Caco-2 (cell line): ENCODE data around the gene CEND1. TPM values are rescaled to one million over a fixed set of nuclear protein-coding genes. Genes with fewer than 3 reads are reported as not detected.
A peak's percentile ranks its signal among the peaks of the same experiment; 100 is the strongest.

ENCODE experiments used
- BruUV-seq: library from RNA; stranded (reverse); fragments of 400-500 nt; replicated peaks from 2 replicates; lab custom pipeline; 2021; lab: Mats Ljungman, UMichigan
- CTCF ChIA-PET: fragments of 300-600 bp; sonication (Branson Sonifier 250); formaldehyde crosslinking; loops from one replicate; lab custom pipeline; 2022; ENCODE audit warnings: antibody characterized with exemption; lab: Charles Lee
- POLR2A ChIA-PET: fragments of 300-600 bp; sonication (Branson Sonifier 250); formaldehyde crosslinking; loops from one replicate; lab custom pipeline; 2022; ENCODE audit warnings: antibody characterized with exemption; lab: Charles Lee
- DNase-seq, 2 experiments: peaks; one replicate each; pipeline versions ENCODE4 v3.0.0 to v3.0.0-alpha.2; 2020 to 2022
- H3K27me3 ChIP-seq: replicated peaks from 2 replicates; pipeline ENCODE4 v1.6.0; 2011; ENCODE audit warnings: low read length; ENCODE audit not compliant: control insufficient read depth, insufficient read depth
- H3K36me3 ChIP-seq: 2 replicates; pipeline ENCODE4 v1.5.1; 2011; ENCODE audit warnings: low read length; ENCODE audit not compliant: control insufficient read depth, insufficient read depth
- H3K4me1 ChIP-seq: fragments of 250-450 bp; sonication (Bioruptor Pico); 2 replicates; pipeline ENCODE4 v1.5.1; 2020; ENCODE audit warnings: mild to moderate bottlenecking
- H3K4me3 ChIP-seq: 2 replicates; pipeline ENCODE4 v1.5.1; 2011; ENCODE audit warnings: low read depth, mild to moderate bottlenecking, control low read depth, low read length
- H3K9me3 ChIP-seq: fragments of 250-450 bp; sonication (Bioruptor Pico); 2 replicates; pipeline ENCODE4 v1.5.1; 2020; ENCODE audit warnings: mild to moderate bottlenecking, moderate library complexity
- H3K27ac Mint-ChIP-seq: one replicate; pipeline ENCODE4 v1.8.0; 2022; ENCODE audit warnings: mixed read lengths; ENCODE audit not compliant: unreplicated experiment
- H3K27me3 Mint-ChIP-seq: one replicate; pipeline ENCODE4 v1.8.0; 2022; ENCODE audit warnings: mixed read lengths; ENCODE audit not compliant: insufficient read depth, unreplicated experiment
- H3K36me3 Mint-ChIP-seq: one replicate; pipeline ENCODE4 v1.8.0; 2022; ENCODE audit warnings: mild to moderate bottlenecking, mixed read lengths; ENCODE audit not compliant: insufficient read depth, unreplicated experiment
- H3K4me1 Mint-ChIP-seq: one replicate; pipeline ENCODE4 v1.8.0; 2022; ENCODE audit warnings: low read depth, mixed read lengths; ENCODE audit not compliant: unreplicated experiment
- H3K4me3 Mint-ChIP-seq: one replicate; pipeline ENCODE4 v1.8.0; 2022; ENCODE audit warnings: mild to moderate bottlenecking, moderate library complexity, mixed read lengths; ENCODE audit not compliant: unreplicated experiment
- H3K9me3 Mint-ChIP-seq: one replicate; pipeline ENCODE4 v1.8.0; 2022; ENCODE audit warnings: mixed read lengths; ENCODE audit not compliant: unreplicated experiment
- intact Hi-C: fragments of 100-400 bp; cut with micrococcal nuclease; formaldehyde crosslinking; loops from one replicate; pipeline ENCODE4 v1.10.0; 2022; ENCODE audit not compliant: unreplicated experiment
- total RNA-seq: library from RNA; stranded (reverse); gene quantifications from 2 replicates; pipeline ENCODE4 v1.2.3, GENCODE V29; 2022
- TF ChIP-seq, protein P1 (sequence below), 2 experiments: fragments of 200-600 bp in 1 of 2; IDR thresholded peaks; 1 replicate in 1 of 2; 2 replicates in 1 of 2; pipeline versions ENCODE4 v1.5.1 to v1.8.0; 2011 to 2022; ENCODE audit warnings: antibody characterized with exemption in 1 of 2, control low read depth in 1 of 2, inconsistent platforms in 1 of 2, low read depth in 1 of 2, low read length in 1 of 2, mild to moderate bottlenecking in 1 of 2, moderate library complexity in 1 of 2; ENCODE audit not compliant: insufficient read depth in 1 of 2, severe bottlenecking in 1 of 2, unreplicated experiment in 1 of 2

The CEND1 gene
- total RNA-seq, 1 experiment from 2014 or later = not detected

DNA sequence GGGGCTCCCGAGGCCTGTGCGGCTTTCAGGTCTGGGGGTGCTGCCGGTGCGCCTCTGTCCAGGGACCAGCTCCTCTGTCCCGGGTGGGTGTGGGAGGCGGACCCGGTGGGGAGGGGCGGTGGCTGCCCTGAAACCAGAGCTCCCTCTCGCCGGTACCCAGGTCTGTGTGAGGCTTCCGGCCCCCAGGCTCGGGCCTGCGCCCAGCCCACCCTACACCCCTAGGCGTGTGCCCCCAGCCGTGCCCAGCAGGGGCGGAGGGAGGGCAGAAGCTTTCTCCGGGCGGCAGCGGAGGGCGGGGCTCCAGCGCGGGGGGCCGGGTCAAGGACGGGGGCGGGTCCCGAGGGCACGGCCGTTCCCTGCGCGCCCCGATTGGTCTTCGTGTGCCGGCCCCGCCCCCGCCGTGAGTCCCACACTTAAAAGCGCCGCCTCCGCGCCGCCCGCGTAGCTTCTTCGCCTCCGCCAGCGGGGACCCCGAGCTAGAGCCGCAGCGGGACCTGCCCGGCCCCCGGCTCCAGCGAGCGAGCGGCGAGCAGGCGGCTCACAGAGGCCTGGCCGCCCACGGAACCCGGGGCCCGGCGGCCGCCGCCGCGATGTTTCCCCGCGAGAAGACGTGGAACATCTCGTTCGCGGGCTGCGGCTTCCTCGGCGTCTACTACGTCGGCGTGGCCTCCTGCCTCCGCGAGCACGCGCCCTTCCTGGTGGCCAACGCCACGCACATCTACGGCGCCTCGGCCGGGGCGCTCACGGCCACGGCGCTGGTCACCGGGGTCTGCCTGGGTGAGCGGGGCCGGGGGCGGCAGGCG is 29.4 kb upstream of the CEND1 start:
- Mint-ChIP-seq H3K27me3 (no peaks in the 10 kb centered on the region), H3K4me3 (peak overlapping the region; percentile 76), H3K36me3 (peaks cover 61% of the 10 kb centered on the region), H3K27ac (peak overlapping the region; percentile 66), H3K4me1 (no peaks in the 10 kb centered on the region), H3K9me3 (no peaks in the 10 kb centered on the region)
- Histone ChIP-seq H3K27me3 (no peaks in the 10 kb centered on the region), H3K4me3 (peak overlapping the region; percentile 86), H3K9me3 (no peaks in the 10 kb centered on the region), H3K36me3 (peaks cover 2% of the 10 kb centered on the region; the same call in 1 of the 2 replicates), H3K4me1 (peaks cover 21% of the 10 kb centered on the region)
- ChIA-PET CTCF (interaction anchor here (0.6 to 1.8 kb wide), 7 partner anchors 12 to 1319 kb away, joined by 3 to 10 read pairs (median 3); partner anchors contain the start of genes POLR2L and TSPAN4), POLR2A (interaction anchor here (0.6 to 2.5 kb wide), 22 partner anchors 8 to 273 kb away, joined by 3 to 35 read pairs (median 4); partner anchors contain the start of genes CD151, CHID1, CRACR2B and GATD1)
- TF ChIP-seq, protein P1, sequence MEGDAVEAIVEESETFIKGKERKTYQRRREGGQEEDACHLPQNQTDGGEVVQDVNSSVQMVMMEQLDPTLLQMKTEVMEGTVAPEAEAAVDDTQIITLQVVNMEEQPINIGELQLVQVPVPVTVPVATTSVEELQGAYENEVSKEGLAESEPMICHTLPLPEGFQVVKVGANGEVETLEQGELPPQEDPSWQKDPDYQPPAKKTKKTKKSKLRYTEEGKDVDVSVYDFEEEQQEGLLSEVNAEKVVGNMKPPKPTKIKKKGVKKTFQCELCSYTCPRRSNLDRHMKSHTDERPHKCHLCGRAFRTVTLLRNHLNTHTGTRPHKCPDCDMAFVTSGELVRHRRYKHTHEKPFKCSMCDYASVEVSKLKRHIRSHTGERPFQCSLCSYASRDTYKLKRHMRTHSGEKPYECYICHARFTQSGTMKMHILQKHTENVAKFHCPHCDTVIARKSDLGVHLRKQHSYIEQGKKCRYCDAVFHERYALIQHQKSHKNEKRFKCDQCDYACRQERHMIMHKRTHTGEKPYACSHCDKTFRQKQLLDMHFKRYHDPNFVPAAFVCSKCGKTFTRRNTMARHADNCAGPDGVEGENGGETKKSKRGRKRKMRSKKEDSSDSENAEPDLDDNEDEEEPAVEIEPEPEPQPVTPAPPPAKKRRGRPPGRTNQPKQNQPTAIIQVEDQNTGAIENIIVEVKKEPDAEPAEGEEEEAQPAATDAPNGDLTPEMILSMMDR (IDR thresholded peaks at IDR 0.05; ENCODE audit: insufficient read depth in 1 of 2, low read depth in 1 of 2, low read length in 1 of 2, severe bottlenecking in 1 of 2, unreplicated experiment in 1 of 2) = peak; percentile 8 to 23
- intact Hi-C loops = loop anchor here (1.0 kb wide), 1 partner anchor 8 kb away; the partner anchor contains the start of gene CRACR2B
- peak; percentile 92 to 95 for DNase-seq
- BruUV-seq = no TSS peak

DNA sequence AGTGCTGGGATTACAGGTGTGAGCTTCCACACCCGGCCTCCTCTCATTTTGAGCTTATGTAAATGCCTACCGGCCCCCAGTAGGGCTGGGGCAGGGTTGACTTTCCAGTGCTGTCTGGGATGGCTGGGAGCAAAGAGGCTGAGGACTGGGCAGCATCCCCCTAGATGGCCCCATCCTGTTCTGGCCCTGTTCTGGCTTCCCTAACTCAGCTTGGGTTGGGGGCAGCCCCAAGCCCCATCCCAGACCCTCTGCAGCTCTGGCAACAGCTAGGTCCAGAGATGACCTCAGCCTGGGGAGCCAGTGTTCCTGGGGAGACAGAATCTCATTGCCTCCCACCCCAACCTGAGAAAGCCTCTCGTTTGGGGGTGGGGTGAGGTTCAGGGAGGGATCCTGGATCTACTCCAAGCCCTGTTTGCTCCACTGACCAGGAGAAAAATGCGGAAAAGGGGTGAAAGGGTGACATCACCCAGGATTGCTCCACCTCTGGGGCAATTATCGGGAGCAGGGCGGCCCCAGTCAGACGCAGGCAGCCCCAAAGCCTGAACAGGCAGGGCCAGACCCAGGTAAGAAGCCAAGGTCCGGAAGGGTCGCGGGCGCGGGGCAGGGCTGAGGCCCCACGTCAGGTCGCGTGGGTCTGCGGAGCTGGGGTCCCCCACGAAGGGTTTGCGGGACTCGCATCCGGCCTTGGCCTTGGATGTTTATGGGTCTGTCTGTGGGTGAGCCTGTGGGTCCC is 28.7 kb upstream of the CEND1 start, which contains the start of gene PNPLA2:
TSS of gene PNPLA2 (plus strand) at position 519 of the 733 bp plus-strand sequence. CDS start 805 bp downstream, outside the sequence.
- TF ChIP-seq, protein P1 (IDR thresholded peaks at IDR 0.05; ENCODE audit: insufficient read depth in 1 of 2, low read depth in 1 of 2, low read length in 1 of 2, severe bottlenecking in 1 of 2, unreplicated experiment in 1 of 2) = peak in 1 of 2 experiments; percentile 17
- H3K27me3 Mint-ChIP-seq = no peaks in the 10 kb centered on the region

DNA sequence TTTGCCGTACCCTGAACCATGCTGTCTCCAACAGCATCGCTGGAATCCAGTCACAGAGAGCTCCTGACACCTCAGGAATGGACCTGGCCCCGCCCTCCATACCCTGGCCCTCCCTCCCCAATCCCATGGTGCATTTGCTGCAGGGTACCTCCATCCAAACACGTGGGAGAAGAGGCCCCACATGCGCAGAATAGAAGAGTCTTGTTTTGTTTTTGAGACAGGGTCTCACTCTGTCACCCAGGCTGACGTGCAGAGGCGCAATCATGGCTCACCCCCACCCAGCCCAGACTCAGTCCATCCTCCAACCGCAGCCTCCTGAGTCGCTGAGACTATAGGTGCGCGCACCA is 26.5 kb upstream of the CEND1 start:
- Mint-ChIP-seq H3K4me3 (no peak overlapping the region), H3K4me1 (no peaks in the 10 kb centered on the region), H3K27ac (no peak overlapping the region), H3K36me3 (peaks cover 75% of the 10 kb centered on the region), H3K27me3 (no peaks in the 10 kb centered on the region), H3K9me3 (no peaks in the 10 kb centered on the region)
- no peak overlapping the region for H3K4me3 ChIP-seq
- H3K27me3 ChIP-seq = no peaks in the 10 kb centered on the region
- H3K36me3 ChIP-seq = peaks cover 12% of the 10 kb centered on the region
- intact Hi-C loops = no loop called here
- H3K9me3 ChIP-seq = no peaks in the 10 kb centered on the region
- no TSS peak for BruUV-seq
- peaks cover 26% of the 10 kb centered on the region for H3K4me1 ChIP-seq
- DNase-seq = no peak
- POLR2A ChIA-PET = no interaction called here
- TF ChIP-seq, protein P1 (IDR thresholded peaks at IDR 0.05; ENCODE audit: insufficient read depth in 1 of 2, low read depth in 1 of 2, low read length in 1 of 2, severe bottlenecking in 1 of 2, unreplicated experiment in 1 of 2) = no peak
- CTCF ChIA-PET = no interaction called here

More for the DNA sequence above, 28.7 kb upstream of the CEND1 start, which contains the start of gene PNPLA2:
- CTCF ChIA-PET = interaction anchor here (0.6 to 1.8 kb wide), 6 partner anchors 9 to 96 kb away, joined by 3 to 10 read pairs (median 3); partner anchors contain the start of genes CRACR2B, POLR2L and TSPAN4
- Histone ChIP-seq H3K4me1 (peaks cover 21% of the 10 kb centered on the region), H3K27me3 (no peaks in the 10 kb centered on the region), H3K4me3 (peak within 1 kb of the TSS; percentile 86), H3K36me3 (peaks cover 2% of the 10 kb centered on the region; the same call in 1 of the 2 replicates), H3K9me3 (no peaks in the 10 kb centered on the region)
- Mint-ChIP-seq H3K36me3 (peaks cover 68% of the 10 kb centered on the region), H3K27ac (peak within 1 kb of the TSS; percentile 66), H3K4me3 (peak within 1 kb of the TSS; percentile 76), H3K4me1 (no peaks in the 10 kb centered on the region), H3K9me3 (no peaks in the 10 kb centered on the region)
- TSS peak; percentile 35 for BruUV-seq
- POLR2A ChIA-PET = interaction anchor here (0.6 to 2.5 kb wide), 20 partner anchors 9 to 273 kb away, joined by 3 to 35 read pairs (median 5); partner anchors contain the start of genes CD151, CHID1, CRACR2B and GATD1
- peak; percentile 72 to 77 for DNase-seq
- intact Hi-C loops = loop anchor here (1.0 kb wide), 1 partner anchor 9 kb away; the partner anchor contains the start of gene CRACR2B
